Measurements from ENCODE around the gene MRPL27.

Gene MRPL27

DNA sequence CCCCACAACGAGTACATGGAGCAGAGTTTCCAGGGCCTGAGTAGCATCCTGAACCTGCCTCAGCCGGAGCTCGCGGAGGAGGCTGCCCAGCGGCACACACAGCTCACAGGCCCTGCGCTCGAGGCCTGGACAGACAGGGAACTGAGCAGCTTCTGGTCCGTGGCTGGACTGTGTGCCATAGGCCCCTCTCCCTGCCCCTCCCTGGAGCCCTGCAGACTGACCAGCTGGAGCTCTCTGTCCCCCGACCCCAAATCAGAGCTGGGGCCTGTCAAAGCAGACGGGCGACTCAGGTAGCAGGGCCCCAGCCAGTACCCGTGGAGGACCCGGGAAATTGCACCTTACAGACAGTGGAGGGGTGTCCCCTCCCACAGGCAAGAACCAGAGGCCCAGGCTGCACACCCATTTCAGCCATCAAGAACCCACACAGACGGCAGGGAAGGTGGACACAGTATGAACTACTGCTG, 13.0 kb downstream of the MRPL27 start:
- TF ChIP-seq, protein P1, sequence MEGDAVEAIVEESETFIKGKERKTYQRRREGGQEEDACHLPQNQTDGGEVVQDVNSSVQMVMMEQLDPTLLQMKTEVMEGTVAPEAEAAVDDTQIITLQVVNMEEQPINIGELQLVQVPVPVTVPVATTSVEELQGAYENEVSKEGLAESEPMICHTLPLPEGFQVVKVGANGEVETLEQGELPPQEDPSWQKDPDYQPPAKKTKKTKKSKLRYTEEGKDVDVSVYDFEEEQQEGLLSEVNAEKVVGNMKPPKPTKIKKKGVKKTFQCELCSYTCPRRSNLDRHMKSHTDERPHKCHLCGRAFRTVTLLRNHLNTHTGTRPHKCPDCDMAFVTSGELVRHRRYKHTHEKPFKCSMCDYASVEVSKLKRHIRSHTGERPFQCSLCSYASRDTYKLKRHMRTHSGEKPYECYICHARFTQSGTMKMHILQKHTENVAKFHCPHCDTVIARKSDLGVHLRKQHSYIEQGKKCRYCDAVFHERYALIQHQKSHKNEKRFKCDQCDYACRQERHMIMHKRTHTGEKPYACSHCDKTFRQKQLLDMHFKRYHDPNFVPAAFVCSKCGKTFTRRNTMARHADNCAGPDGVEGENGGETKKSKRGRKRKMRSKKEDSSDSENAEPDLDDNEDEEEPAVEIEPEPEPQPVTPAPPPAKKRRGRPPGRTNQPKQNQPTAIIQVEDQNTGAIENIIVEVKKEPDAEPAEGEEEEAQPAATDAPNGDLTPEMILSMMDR (IDR thresholded peaks at IDR 0.05; ENCODE audit: control insufficient read depth, extremely low read depth, insufficient read depth) = no peak
- no peak overlapping the region for H3K4me3 ChIP-seq (ENCODE audit: low read depth, low read length)
- DNase-seq (ENCODE audit: low read depth) = no peak

GRCh38 chr17:50359005-50359699, 13.8 kb downstream of the MRPL27 start:
- no peak for DNase-seq (ENCODE audit: low read depth)
- H3K4me3 ChIP-seq (ENCODE audit: low read depth, low read length) = no peak overlapping the region
- TF ChIP-seq, protein P1 (IDR thresholded peaks at IDR 0.05; ENCODE audit: control insufficient read depth, extremely low read depth, insufficient read depth) = no peak

- TF ChIP-seq, protein P1 (IDR thresholded peaks at IDR 0.05; ENCODE audit: control insufficient read depth, extremely low read depth, insufficient read depth) = no peak
- H3K4me3 ChIP-seq (ENCODE audit: low read depth, low read length) = no peak overlapping the region
- no peak for DNase-seq (ENCODE audit: low read depth)
Observed at GRCh38 chr17:50358177-50358576, 14.8 kb downstream of the MRPL27 start.

- H3K4me3 ChIP-seq (ENCODE audit: low read depth, low read length) = no peak overlapping the region
- no peak for DNase-seq (ENCODE audit: low read depth)
- TF ChIP-seq, protein P1 (IDR thresholded peaks at IDR 0.05; ENCODE audit: control insufficient read depth, extremely low read depth, insufficient read depth) = no peak
Observed at GRCh38 chr17:50356892-50357510, 16.0 kb downstream of the MRPL27 start.

- DNase-seq (ENCODE audit: low read depth) = no peak
Observed at GRCh38 chr17:50356418-50356817, 16.6 kb downstream of the MRPL27 start.

GRCh38 chr17:50355701-50356341, 17.2 kb downstream of the MRPL27 start:
- TF ChIP-seq, protein P1 (IDR thresholded peaks at IDR 0.05; ENCODE audit: control insufficient read depth, extremely low read depth, insufficient read depth) = no peak
- no peak overlapping the region for H3K4me3 ChIP-seq (ENCODE audit: low read depth, low read length)
- no peak for DNase-seq (ENCODE audit: low read depth)

More at GRCh38 chr17:50356418-50356817, 16.6 kb downstream of the MRPL27 start:
- no peak overlapping the region for H3K4me3 ChIP-seq (ENCODE audit: low read depth, low read length)
- TF ChIP-seq, protein P1 (IDR thresholded peaks at IDR 0.05; ENCODE audit: control insufficient read depth, extremely low read depth, insufficient read depth) = no peak
